Activated CD8-positive, alpha-beta memory T cell treated with anti-CD3 and anti-CD28 coated beads, Interleukin-2, amount 50 U/mL, for 4 hours (primary cell): ENCODE results near the gene ADAMTS7.
A peak's percentile ranks its signal among the peaks of the same experiment; 100 is the strongest.

ENCODE experiments used
- DNase-seq: peaks from one replicate; pipeline ENCODE4 v3.0.0-alpha.2; 2020

Gene ADAMTS7

GRCh38 chr15:78712797-78713515 is 98.3 kb downstream of the ADAMTS7 start:
- no peak for DNase-seq

DNA sequence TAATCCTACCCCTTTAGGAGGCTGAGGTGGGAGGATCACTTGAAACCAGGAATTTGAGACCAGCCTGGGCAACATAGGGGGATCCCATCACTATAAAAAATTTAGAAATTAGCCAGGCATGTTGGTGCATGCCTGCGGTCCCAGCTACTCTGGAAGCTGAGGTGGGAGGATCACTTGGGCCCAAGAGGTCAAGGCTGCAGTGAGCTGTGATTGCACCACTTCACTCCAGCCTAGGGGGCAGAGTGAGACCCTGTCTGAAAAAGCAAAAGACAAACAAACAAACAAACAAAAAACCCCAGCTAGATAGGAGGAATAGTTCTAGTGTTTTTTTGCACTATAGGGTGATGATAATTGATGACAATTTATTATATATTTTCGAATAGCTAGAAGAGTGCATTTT is 99.6 kb downstream of the ADAMTS7 start:
- DNase-seq: no peak

GRCh38 chr15:78709263-78709882 is 101.9 kb downstream of the ADAMTS7 start:
- peak; percentile 60 for DNase-seq
